ENCODE data around the gene ARAP1. TPM values are rescaled to one million over a fixed set of nuclear protein-coding genes. Genes with fewer than 3 reads are reported as not detected.

Gene ARAP1
- total RNA-seq, 1 donor from 2014 or later = 20.5 TPM

DNA sequence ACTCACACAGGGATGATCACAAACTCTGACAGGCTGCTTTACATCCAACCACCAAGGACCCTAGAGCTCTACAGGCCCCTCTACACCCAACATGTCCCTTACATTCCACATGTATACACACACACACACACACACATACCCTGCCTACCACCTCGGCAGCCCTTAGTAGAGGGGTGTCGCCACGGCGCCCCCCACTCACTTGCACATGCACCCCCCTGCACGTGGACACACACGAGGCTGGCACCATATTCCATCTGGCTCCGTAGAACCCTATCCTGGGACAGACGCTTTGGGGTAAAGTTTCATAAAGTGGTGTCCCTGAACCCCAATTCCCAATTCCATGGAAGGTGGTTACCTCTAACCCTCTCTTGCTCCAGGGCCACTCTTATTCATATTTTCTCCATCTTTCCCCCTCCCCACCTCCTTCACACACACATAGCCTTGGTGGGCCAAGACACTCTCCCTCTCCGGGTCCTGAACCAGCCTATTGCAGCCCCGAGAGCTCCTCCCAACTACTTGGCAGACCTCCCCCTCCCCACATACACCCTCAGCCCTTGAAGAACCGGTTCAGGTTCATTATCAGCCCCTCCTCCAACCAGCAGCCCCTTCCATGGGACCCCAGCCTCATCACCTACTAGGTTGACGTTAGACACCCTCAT, 78.8 kb downstream of the ARAP1 start:
- DNase-seq = no peak
- TF ChIP-seq, protein P1, sequence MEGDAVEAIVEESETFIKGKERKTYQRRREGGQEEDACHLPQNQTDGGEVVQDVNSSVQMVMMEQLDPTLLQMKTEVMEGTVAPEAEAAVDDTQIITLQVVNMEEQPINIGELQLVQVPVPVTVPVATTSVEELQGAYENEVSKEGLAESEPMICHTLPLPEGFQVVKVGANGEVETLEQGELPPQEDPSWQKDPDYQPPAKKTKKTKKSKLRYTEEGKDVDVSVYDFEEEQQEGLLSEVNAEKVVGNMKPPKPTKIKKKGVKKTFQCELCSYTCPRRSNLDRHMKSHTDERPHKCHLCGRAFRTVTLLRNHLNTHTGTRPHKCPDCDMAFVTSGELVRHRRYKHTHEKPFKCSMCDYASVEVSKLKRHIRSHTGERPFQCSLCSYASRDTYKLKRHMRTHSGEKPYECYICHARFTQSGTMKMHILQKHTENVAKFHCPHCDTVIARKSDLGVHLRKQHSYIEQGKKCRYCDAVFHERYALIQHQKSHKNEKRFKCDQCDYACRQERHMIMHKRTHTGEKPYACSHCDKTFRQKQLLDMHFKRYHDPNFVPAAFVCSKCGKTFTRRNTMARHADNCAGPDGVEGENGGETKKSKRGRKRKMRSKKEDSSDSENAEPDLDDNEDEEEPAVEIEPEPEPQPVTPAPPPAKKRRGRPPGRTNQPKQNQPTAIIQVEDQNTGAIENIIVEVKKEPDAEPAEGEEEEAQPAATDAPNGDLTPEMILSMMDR (IDR thresholded peaks at IDR 0.05; ENCODE audit: partially characterized antibody, unreplicated experiment) = no peak
- no peak overlapping the region for H3K27ac Mint-ChIP-seq (ENCODE audit: unreplicated experiment)
- H3K9me3 Mint-ChIP-seq (ENCODE audit: unreplicated experiment) = peaks cover 7% of the 10 kb centered on the region
- no peaks in the 10 kb centered on the region for H3K36me3 Mint-ChIP-seq (ENCODE audit: unreplicated experiment)
- peaks cover 16% of the 10 kb centered on the region for H3K27me3 Mint-ChIP-seq (ENCODE audit: unreplicated experiment)
- H3K4me1 Mint-ChIP-seq (ENCODE audit: low read depth, unreplicated experiment) = peaks cover 30% of the 10 kb centered on the region
- H3K4me3 Mint-ChIP-seq (ENCODE audit: unreplicated experiment) = peak overlapping the region; percentile 51

DNA sequence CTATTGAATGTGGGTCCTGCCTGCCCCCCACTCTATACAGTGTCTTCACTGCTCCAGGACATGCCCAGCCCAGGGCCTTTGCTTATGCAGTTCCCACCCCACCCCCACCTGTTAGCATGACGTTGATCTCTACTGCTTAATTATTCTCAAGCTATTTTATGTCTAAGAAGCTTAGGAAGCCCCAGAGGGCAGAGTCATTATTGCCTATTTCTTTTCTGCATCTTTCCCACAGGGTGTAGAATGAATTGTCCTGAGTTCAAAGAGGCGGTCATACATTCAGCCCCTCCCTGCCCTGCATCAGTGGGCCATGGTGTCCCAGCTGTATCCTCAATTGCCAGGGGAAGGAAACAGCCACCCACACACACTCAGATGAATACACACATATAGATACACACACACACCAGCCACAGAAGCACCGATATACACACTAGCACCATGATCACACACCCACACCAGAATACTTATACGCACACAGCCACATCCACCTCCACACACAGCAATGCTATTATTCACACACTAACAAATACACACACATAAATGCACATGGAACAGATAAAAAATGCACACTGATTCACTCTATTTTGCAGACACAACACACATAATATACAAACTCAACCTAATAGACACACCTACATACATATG, 79.5 kb downstream of the ARAP1 start:
- Mint-ChIP-seq H3K27me3 (ENCODE audit: unreplicated experiment) (peaks cover 14% of the 10 kb centered on the region), H3K36me3 (ENCODE audit: unreplicated experiment) (no peaks in the 10 kb centered on the region), H3K4me1 (ENCODE audit: low read depth, unreplicated experiment) (peaks cover 30% of the 10 kb centered on the region), H3K4me3 (ENCODE audit: unreplicated experiment) (peak overlapping the region; percentile 51), H3K27ac (ENCODE audit: unreplicated experiment) (no peak overlapping the region), H3K9me3 (ENCODE audit: unreplicated experiment) (peaks cover 7% of the 10 kb centered on the region)
- DNase-seq = no peak
- TF ChIP-seq, protein P1 (IDR thresholded peaks at IDR 0.05; ENCODE audit: partially characterized antibody, unreplicated experiment) = no peak

- Mint-ChIP-seq H3K36me3 (ENCODE audit: unreplicated experiment) (no peaks in the 10 kb centered on the region), H3K4me1 (ENCODE audit: low read depth, unreplicated experiment) (peaks cover 27% of the 10 kb centered on the region), H3K27ac (ENCODE audit: unreplicated experiment) (peak overlapping the region; percentile 13), H3K4me3 (ENCODE audit: unreplicated experiment) (peak overlapping the region; percentile 7), H3K9me3 (ENCODE audit: unreplicated experiment) (peaks cover 5% of the 10 kb centered on the region), H3K27me3 (ENCODE audit: unreplicated experiment) (peaks cover 12% of the 10 kb centered on the region)
- TF ChIP-seq, protein P1 (IDR thresholded peaks at IDR 0.05; ENCODE audit: partially characterized antibody, unreplicated experiment) = no peak
- DNase-seq = peak; percentile 51
Observed at GRCh38 chr11:72671152-72672099, 80.8 kb downstream of the ARAP1 start.

- Mint-ChIP-seq H3K4me1 (ENCODE audit: low read depth, unreplicated experiment) (peaks cover 26% of the 10 kb centered on the region), H3K36me3 (ENCODE audit: unreplicated experiment) (no peaks in the 10 kb centered on the region), H3K27me3 (ENCODE audit: unreplicated experiment) (peaks cover 9% of the 10 kb centered on the region), H3K27ac (ENCODE audit: unreplicated experiment) (no peak overlapping the region), H3K9me3 (ENCODE audit: unreplicated experiment) (peaks cover 7% of the 10 kb centered on the region), H3K4me3 (ENCODE audit: unreplicated experiment) (no peak overlapping the region)
- DNase-seq = no peak
- TF ChIP-seq, protein P1 (IDR thresholded peaks at IDR 0.05; ENCODE audit: partially characterized antibody, unreplicated experiment) = no peak
Observed at GRCh38 chr11:72670041-72670440, 82.2 kb downstream of the ARAP1 start.

All from glutamatergic neuron (in vitro differentiated cells).